Loucy (cell line): ENCODE results near the gene TRMT5.

Experiments used
- EZH2phosphoT487 ChIP-seq: fragments of 200-600 bp; IDR thresholded peaks from 2 replicates; pipeline ENCODE4 v1.6.1; 2018; ENCODE audit warnings: antibody characterized with exemption, mild to moderate bottlenecking, moderate library complexity, borderline replicate concordance
- TF ChIP-seq, protein P1 (sequence below): fragments of 200-600 bp; sonication (generic); conservative IDR thresholded peaks from 2 replicates; pipeline ENCODE4 v1.5.1; 2014; ENCODE audit warnings: mild to moderate bottlenecking, antibody characterized with exemption, low read length

- TF ChIP-seq, protein P1, sequence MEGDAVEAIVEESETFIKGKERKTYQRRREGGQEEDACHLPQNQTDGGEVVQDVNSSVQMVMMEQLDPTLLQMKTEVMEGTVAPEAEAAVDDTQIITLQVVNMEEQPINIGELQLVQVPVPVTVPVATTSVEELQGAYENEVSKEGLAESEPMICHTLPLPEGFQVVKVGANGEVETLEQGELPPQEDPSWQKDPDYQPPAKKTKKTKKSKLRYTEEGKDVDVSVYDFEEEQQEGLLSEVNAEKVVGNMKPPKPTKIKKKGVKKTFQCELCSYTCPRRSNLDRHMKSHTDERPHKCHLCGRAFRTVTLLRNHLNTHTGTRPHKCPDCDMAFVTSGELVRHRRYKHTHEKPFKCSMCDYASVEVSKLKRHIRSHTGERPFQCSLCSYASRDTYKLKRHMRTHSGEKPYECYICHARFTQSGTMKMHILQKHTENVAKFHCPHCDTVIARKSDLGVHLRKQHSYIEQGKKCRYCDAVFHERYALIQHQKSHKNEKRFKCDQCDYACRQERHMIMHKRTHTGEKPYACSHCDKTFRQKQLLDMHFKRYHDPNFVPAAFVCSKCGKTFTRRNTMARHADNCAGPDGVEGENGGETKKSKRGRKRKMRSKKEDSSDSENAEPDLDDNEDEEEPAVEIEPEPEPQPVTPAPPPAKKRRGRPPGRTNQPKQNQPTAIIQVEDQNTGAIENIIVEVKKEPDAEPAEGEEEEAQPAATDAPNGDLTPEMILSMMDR, result no peak
- TF ChIP-seq EZH2phosphoT487, result no peak
These were observed 3.3 kb upstream of the TRMT5 start for GRCh38 chr14:60984196-60984595.
